Gastroesophageal sphincter (tissue), 3 donors: Measurements from ENCODE around the gene MED16.

Experiments
- EP300 ChIP-seq: sonication (generic); formaldehyde crosslinking; IDR thresholded peaks from one replicate; pipeline ENCODE4 v1.6.1; 2017; ENCODE audit warnings: antibody characterized with exemption, mild to moderate bottlenecking
- POLR2A ChIP-seq, 2 donors: fragments of 450-650 bp; IDR thresholded peaks; one replicate each; pipeline ENCODE4 v1.6.1; 2017; ENCODE audit warnings: antibody characterized with exemption in 2 of 2, mild to moderate bottlenecking in 2 of 2, moderate library complexity in 1 of 2
- POLR2AphosphoS5 ChIP-seq: sonication (generic); formaldehyde crosslinking; IDR thresholded peaks from one replicate; pipeline ENCODE4 v1.6.1; 2017; ENCODE audit warnings: antibody characterized with exemption
- TF ChIP-seq, protein P1 (sequence below), 4 experiments: fragments of 200-600 bp in 2 of 4; fragments of 450-650 bp in 2 of 4; sonication (generic) in 1 of 4; IDR thresholded peaks; one replicate each; pipeline ENCODE4 v1.5.1; 2017 to 2019; ENCODE audit warnings: antibody characterized with exemption in 4 of 4, mild to moderate bottlenecking in 2 of 4, moderate library complexity in 2 of 4

DNA sequence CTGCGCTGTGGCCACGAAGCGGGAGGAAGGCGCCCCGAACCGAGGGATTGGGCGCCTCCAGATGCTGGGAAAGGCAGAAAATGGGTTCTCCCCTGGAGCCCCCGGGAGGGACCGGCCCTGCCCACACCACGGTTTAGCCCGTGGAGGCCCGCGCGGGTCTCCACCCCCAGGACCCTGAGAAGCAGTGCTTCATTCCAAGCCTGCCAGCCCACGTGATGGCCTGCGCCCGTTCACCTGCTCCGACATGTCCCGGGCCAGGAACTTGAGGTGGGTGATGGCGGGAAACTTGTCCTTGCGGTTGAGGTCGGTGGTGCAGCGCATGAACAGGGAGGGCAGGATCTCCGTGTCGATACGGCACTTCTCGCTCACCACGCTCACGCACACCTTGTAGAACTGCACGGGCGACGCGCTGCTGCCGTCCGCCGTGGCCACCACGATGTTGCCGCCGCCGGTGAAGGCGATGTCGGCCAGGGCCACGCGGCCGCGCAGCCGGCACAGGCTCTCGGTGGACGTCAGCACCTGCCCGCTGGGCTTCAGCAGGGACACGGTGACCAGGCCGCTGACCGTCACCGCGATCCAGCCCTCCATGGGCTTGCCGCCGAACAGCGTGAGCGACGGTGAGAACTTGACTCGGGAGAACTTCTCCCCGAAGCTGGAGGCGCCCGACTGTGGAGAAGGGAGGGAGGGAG lies 7.3 kb downstream of the MED16 start:
- TF ChIP-seq EP300, result no peak
- no peak for TF ChIP-seq POLR2A (IDR thresholded peaks at IDR 0.05)
- TF ChIP-seq, protein P1, sequence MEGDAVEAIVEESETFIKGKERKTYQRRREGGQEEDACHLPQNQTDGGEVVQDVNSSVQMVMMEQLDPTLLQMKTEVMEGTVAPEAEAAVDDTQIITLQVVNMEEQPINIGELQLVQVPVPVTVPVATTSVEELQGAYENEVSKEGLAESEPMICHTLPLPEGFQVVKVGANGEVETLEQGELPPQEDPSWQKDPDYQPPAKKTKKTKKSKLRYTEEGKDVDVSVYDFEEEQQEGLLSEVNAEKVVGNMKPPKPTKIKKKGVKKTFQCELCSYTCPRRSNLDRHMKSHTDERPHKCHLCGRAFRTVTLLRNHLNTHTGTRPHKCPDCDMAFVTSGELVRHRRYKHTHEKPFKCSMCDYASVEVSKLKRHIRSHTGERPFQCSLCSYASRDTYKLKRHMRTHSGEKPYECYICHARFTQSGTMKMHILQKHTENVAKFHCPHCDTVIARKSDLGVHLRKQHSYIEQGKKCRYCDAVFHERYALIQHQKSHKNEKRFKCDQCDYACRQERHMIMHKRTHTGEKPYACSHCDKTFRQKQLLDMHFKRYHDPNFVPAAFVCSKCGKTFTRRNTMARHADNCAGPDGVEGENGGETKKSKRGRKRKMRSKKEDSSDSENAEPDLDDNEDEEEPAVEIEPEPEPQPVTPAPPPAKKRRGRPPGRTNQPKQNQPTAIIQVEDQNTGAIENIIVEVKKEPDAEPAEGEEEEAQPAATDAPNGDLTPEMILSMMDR (IDR thresholded peaks at IDR 0.05), result no peak
- TF ChIP-seq POLR2AphosphoS5, result no peak
